Keratinocyte (primary cell): Measurements from ENCODE around the gene ZC3H6. TPM values are rescaled to one million over a fixed set of nuclear protein-coding genes. Genes with fewer than 3 reads are reported as not detected.

Source experiments
- DNase-seq: peaks from one replicate; pipeline ENCODE4 v3.0.0-alpha.2; 2011; ENCODE audit warnings: low read depth, missing footprints, low spot score
- FAIRE-seq: peaks from 2 replicates; lab custom pipeline; 2011; peaks lifted over from hg19 to GRCh38; lab: Jason Lieb, UNC
- H2AFZ ChIP-seq: 2 replicates; pipeline ENCODE4 v1.6.0; 2012; ENCODE audit warnings: low read length, control low read depth, inconsistent platforms; ENCODE audit not compliant: control insufficient read depth
- H3K27ac ChIP-seq: 2 replicates; pipeline ENCODE4 v1.5.1; 2011; ENCODE audit warnings: low read length; ENCODE audit not compliant: control insufficient read depth, insufficient read depth
- H3K27me3 ChIP-seq: 3 replicates; pipeline ENCODE4 v1.6.0; 2011; ENCODE audit warnings: low read length; ENCODE audit not compliant: control insufficient read depth, insufficient read depth; ENCODE audit errors: extremely low read depth
- H3K36me3 ChIP-seq, 2 experiments: 2 replicates in 1 of 2; 3 replicates in 1 of 2; pipeline ENCODE4 v1.5.1; 2011; ENCODE audit warnings: low read length in 2 of 2, mild to moderate bottlenecking in 1 of 2; ENCODE audit not compliant: control insufficient read depth in 2 of 2, insufficient read depth in 2 of 2; ENCODE audit errors: extremely low read depth in 1 of 2
- H3K4me1 ChIP-seq: 3 replicates; pipeline ENCODE4 v1.5.1; 2011; ENCODE audit warnings: low read length; ENCODE audit not compliant: control insufficient read depth, insufficient read depth; ENCODE audit errors: extremely low read depth
- H3K4me2 ChIP-seq: 3 replicates; pipeline ENCODE4 v1.6.0; 2011; ENCODE audit warnings: low read depth, low read length; ENCODE audit not compliant: control insufficient read depth, insufficient read depth; ENCODE audit errors: extremely low read depth
- H3K4me3 ChIP-seq, 3 experiments: fragments of 200-600 bp in 1 of 3; sonication (generic) in 1 of 3; 2 replicates in 2 of 3; 3 replicates in 1 of 3; pipeline ENCODE4 v1.5.1; 2011 to 2016; ENCODE audit warnings: low read length in 3 of 3, mild to moderate bottlenecking in 3 of 3, control low read depth in 2 of 3, inconsistent platforms in 1 of 3, low read depth in 1 of 3, mixed read lengths in 1 of 3, mixed run types in 1 of 3, moderate library complexity in 1 of 3; ENCODE audit not compliant: control insufficient read depth in 2 of 3, insufficient read depth in 2 of 3; ENCODE audit errors: extremely low read depth in 1 of 3
- H3K79me2 ChIP-seq: 2 replicates; pipeline ENCODE4 v1.6.0; 2012; ENCODE audit warnings: low read length; ENCODE audit not compliant: control insufficient read depth, insufficient read depth
- H3K9ac ChIP-seq: 3 replicates; pipeline ENCODE4 v1.6.0; 2011; ENCODE audit warnings: low read length; ENCODE audit not compliant: control insufficient read depth, insufficient read depth; ENCODE audit errors: extremely low read depth
- H3K9me1 ChIP-seq: 3 replicates; pipeline ENCODE4 v1.6.0; 2011; ENCODE audit warnings: low read length; ENCODE audit not compliant: control insufficient read depth, insufficient read depth; ENCODE audit errors: extremely low read depth
- H3K9me3 ChIP-seq: 2 replicates; pipeline ENCODE4 v1.5.1; 2012; ENCODE audit warnings: low read depth, low read length; ENCODE audit not compliant: control insufficient read depth
- H4K20me1 ChIP-seq: 3 replicates; pipeline ENCODE4 v1.6.0; 2011; ENCODE audit warnings: low read length; ENCODE audit not compliant: control insufficient read depth, insufficient read depth; ENCODE audit errors: extremely low read depth
- EZH2 ChIP-seq: IDR thresholded peaks from one replicate; pipeline ENCODE4 v1.6.1; 2012; ENCODE audit warnings: inconsistent platforms, mild to moderate bottlenecking, low read length, moderate library complexity
- dilution Hi-C: fragments of 300-500 bp; cut with MboI; formaldehyde crosslinking; loops from one replicate; pipeline ENCODE4 v1.7.0; 2020; ENCODE audit warnings: low sequenced_read_pairs; ENCODE audit not compliant: extremely low pct_ligation_motif_present
- polyA plus RNA-seq, 5 experiments: library from polyadenylated mRNA; depleted of rRNA in 3 of 5; stranded (reverse) in 3 of 5; stranded (forward) in 1 of 5; unstranded in 1 of 5; fragments of >200 nt; gene quantifications; 1 replicate in 1 of 5; 2 replicates in 3 of 5; 3 replicates in 1 of 5; pipeline versions ENCODE4 v1.2.1 to v1.2.3, GENCODE V29; 2011 to 2012; ENCODE audit warnings: missing spikeins in 2 of 5, low read depth in 1 of 5, low replicate concordance in 1 of 5
- TF ChIP-seq, protein P1 (sequence below), 3 experiments: IDR thresholded peaks in 1 of 3; conservative IDR thresholded peaks in 1 of 3; optimal IDR thresholded peaks in 1 of 3; 2 replicates in 2 of 3; 3 replicates in 1 of 3; pipeline versions ENCODE3 to v1.5.1; 2011; ENCODE audit warnings: low read length in 3 of 3, mild to moderate bottlenecking in 3 of 3, moderate library complexity in 2 of 3, control low read depth in 1 of 3, inconsistent platforms in 1 of 3; ENCODE audit not compliant: insufficient read depth in 2 of 3; ENCODE audit errors: extremely low read depth in 1 of 3

The ZC3H6 gene
- polyA plus RNA-seq, 1 donor (not counting 4 experiments of a cell fraction or from before 2014, with no cell fraction given), result 0.75 TPM

DNA sequence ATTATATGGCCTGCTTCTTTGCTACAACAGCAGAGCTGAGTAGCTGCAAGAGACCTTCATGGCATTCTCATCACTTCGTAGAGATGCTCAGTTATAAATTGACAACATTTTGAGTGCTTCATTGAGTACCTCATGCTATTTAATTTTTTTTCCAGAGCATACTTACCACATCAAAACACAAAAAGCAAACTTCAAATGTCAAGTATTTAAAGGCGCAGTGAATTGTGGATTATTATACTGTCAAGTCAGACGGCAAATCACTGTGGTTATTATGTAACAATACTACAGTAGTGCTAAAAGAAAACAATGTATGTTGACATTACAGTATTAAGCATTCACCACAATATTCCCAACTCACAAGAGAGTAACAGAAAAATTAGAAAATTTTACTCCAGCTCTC, 33.0 kb upstream of the ZC3H6 start:
- Histone ChIP-seq H2AFZ (no peak overlapping the region), H3K79me2 (no peaks in the 10 kb centered on the region), H4K20me1 (no peaks in the 10 kb centered on the region), H3K9me3 (no peaks in the 10 kb centered on the region), H3K9ac (no peak overlapping the region), H3K27me3 (no peaks in the 10 kb centered on the region), H3K4me2 (no peak overlapping the region), H3K9me1 (no peaks in the 10 kb centered on the region), H3K4me3 (no peak overlapping the region), H3K4me1 (no peaks in the 10 kb centered on the region), H3K36me3 (peaks cover 0 to 4% of the 10 kb centered on the region in 2 experiments), H3K27ac (no peak overlapping the region)
- DNase-seq (no peak), FAIRE-seq (peak; percentile 26)
- dilution Hi-C loops, result no loop called here
- TF ChIP-seq, protein P1, sequence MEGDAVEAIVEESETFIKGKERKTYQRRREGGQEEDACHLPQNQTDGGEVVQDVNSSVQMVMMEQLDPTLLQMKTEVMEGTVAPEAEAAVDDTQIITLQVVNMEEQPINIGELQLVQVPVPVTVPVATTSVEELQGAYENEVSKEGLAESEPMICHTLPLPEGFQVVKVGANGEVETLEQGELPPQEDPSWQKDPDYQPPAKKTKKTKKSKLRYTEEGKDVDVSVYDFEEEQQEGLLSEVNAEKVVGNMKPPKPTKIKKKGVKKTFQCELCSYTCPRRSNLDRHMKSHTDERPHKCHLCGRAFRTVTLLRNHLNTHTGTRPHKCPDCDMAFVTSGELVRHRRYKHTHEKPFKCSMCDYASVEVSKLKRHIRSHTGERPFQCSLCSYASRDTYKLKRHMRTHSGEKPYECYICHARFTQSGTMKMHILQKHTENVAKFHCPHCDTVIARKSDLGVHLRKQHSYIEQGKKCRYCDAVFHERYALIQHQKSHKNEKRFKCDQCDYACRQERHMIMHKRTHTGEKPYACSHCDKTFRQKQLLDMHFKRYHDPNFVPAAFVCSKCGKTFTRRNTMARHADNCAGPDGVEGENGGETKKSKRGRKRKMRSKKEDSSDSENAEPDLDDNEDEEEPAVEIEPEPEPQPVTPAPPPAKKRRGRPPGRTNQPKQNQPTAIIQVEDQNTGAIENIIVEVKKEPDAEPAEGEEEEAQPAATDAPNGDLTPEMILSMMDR (optimal IDR thresholded peaks at IDR 0.05 in 1 of 3, IDR thresholded peaks at IDR 0.05 in 1 of 3, conservative IDR thresholded peaks at IDR 0.05 in 1 of 3; ENCODE audit: extremely low read depth in 1 of 3, insufficient read depth in 2 of 3, low read length in 3 of 3), result no peak
- TF ChIP-seq EZH2, result no peak

GRCh38 chr2:112243233-112243632, 32.2 kb upstream of the ZC3H6 start:
- Histone ChIP-seq H3K9ac (no peak overlapping the region), H3K4me1 (no peaks in the 10 kb centered on the region), H3K9me3 (no peaks in the 10 kb centered on the region), H3K4me2 (no peak overlapping the region), H2AFZ (no peak overlapping the region), H3K27me3 (no peaks in the 10 kb centered on the region), H3K36me3 (peaks cover 0 to 6% of the 10 kb centered on the region in 2 experiments), H3K4me3 (no peak overlapping the region), H3K79me2 (no peaks in the 10 kb centered on the region), H4K20me1 (no peaks in the 10 kb centered on the region), H3K9me1 (no peaks in the 10 kb centered on the region), H3K27ac (no peak overlapping the region)
- no peak for TF ChIP-seq EZH2
- dilution Hi-C loops, result no loop called here
- no peak for DNase-seq
- FAIRE-seq, result peak; percentile 49

DNA sequence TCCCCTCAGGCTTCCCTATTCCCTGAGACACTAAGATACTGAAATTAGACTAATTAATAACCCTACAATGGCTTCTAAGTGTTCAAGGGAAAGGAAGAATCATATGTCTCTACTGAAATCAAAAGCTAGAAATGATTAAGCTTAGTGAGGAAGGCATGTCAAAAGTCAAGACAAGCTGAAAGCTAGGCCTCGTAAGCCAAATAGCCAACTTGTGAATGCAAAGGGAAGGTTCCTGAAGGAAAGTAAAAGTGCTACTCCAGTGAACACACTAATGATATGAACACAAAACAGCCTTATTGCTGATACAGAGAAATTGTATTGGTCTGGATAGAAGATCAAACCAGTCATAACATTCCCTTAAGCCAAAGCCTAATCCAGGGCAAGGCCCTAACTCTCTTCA, 30.5 kb upstream of the ZC3H6 start:
- H3K27me3 ChIP-seq, result no peaks in the 10 kb centered on the region
- FAIRE-seq, result no peak
- H3K36me3 ChIP-seq, result peaks cover 0 to 9% of the 10 kb centered on the region in 2 experiments
- no peaks in the 10 kb centered on the region for H3K4me1 ChIP-seq
- H3K9me3 ChIP-seq, result no peaks in the 10 kb centered on the region
- H3K9ac ChIP-seq, result no peak overlapping the region
- no peaks in the 10 kb centered on the region for H3K79me2 ChIP-seq
- H3K4me3 ChIP-seq, result no peak overlapping the region
- no peak overlapping the region for H2AFZ ChIP-seq
- no peaks in the 10 kb centered on the region for H3K9me1 ChIP-seq
- no peak for DNase-seq
- TF ChIP-seq, protein P1 (optimal IDR thresholded peaks at IDR 0.05 in 1 of 3, IDR thresholded peaks at IDR 0.05 in 1 of 3, conservative IDR thresholded peaks at IDR 0.05 in 1 of 3; ENCODE audit: extremely low read depth in 1 of 3, insufficient read depth in 2 of 3, low read length in 3 of 3), result no peak
- no peak for TF ChIP-seq EZH2
- dilution Hi-C loops, result no loop called here
- no peak overlapping the region for H3K27ac ChIP-seq
- no peaks in the 10 kb centered on the region for H4K20me1 ChIP-seq
- H3K4me2 ChIP-seq, result no peak overlapping the region
